Heart left ventricle (tissue), 16 donors: ENCODE measurements around the gene FOXP1. TPM values are rescaled to one million over a fixed set of nuclear protein-coding genes. Genes with fewer than 3 reads are reported as not detected.

Experiments used
- ATAC-seq, 4 donors: fragments of 200-7000 bp; cut with Tn5 transposase; one replicate each; pipeline ENCODE4 v1.9.1; 2020 to 2022; ENCODE audit warnings: moderate library complexity in 4 of 4, mild to moderate bottlenecking in 3 of 4, moderate number of reproducible peaks in 1 of 4
- DNase-seq, 5 donors: peaks; one replicate each; pipeline ENCODE4 v3.0.0-alpha.2; 2020
- H3K27ac ChIP-seq, 12 donors: fragments of 200-600 bp; sonication (generic) in 4 of 12; one replicate each; pipeline versions ENCODE4 v1.5.0 to v1.8.0; 2016 to 2022; ENCODE audit warnings: mild to moderate bottlenecking in 2 of 12
- H3K27me3 ChIP-seq, 9 donors: fragments of 200-600 bp; sonication (generic) in 2 of 9; one replicate each; pipeline versions ENCODE4 v1.5.1 to v1.8.0; 2016 to 2022; ENCODE audit warnings: mild to moderate bottlenecking in 3 of 9
- H3K36me3 ChIP-seq, 9 donors: fragments of 200-600 bp; sonication (generic) in 2 of 9; one replicate each; pipeline versions ENCODE4 v1.5.0 to v1.8.0; 2018 to 2022; ENCODE audit warnings: mild to moderate bottlenecking in 2 of 9
- H3K4me1 ChIP-seq, 12 donors: fragments of 200-600 bp; sonication (generic) in 4 of 12; one replicate each; pipeline versions ENCODE4 v1.5.0 to v1.8.0; 2016 to 2022; ENCODE audit warnings: mild to moderate bottlenecking in 3 of 12
- H3K4me3 ChIP-seq, 12 donors: fragments of 200-600 bp; sonication (generic) in 4 of 12; one replicate each; pipeline versions ENCODE4 v1.5.0 to v1.8.0; 2017 to 2022; ENCODE audit warnings: mild to moderate bottlenecking in 9 of 12, moderate library complexity in 4 of 12
- H3K9me3 ChIP-seq, 12 donors: fragments of 200-600 bp; sonication (generic) in 4 of 12; one replicate each; pipeline versions ENCODE4 v1.5.0 to v1.8.0; 2016 to 2022; ENCODE audit warnings: mild to moderate bottlenecking in 1 of 12
- CTCF ChIP-seq, 12 donors: fragments of 200-600 bp; sonication (generic) in 4 of 12; IDR thresholded peaks; one replicate each; pipeline versions ENCODE4 v1.5.0 to v1.8.0; 2018 to 2022; ENCODE audit warnings: antibody characterized with exemption in 12 of 12, mild to moderate bottlenecking in 5 of 12
- POLR2A ChIP-seq, 2 donors: fragments of 450-650 bp; IDR thresholded peaks; one replicate each; pipeline ENCODE4 v1.6.1; 2017; ENCODE audit warnings: antibody characterized with exemption in 2 of 2, mild to moderate bottlenecking in 2 of 2, moderate library complexity in 2 of 2
- WGBS, 4 donors: extraction: QIAGEN DNeasy Blood & Tissue Kit in 2 of 4; methylation state at CpG; one replicate each; pipeline versions ENCODE4 v1.1.5 to v1.1.7; 2013 to 2018; 5-methylcytosine and 5-hydroxymethylcytosine counted together
- intact Hi-C, 10 donors: fragments of 100-400 bp; cut with DNase I; formaldehyde crosslinking; loops; one replicate each; pipeline versions ENCODE4 v1.11.1 to v1.14.2; 2022
- polyA plus RNA-seq, 2 donors: library from polyadenylated mRNA; stranded (reverse); fragments of 200-250 nt; gene quantifications; one replicate each; pipeline ENCODE4 v1.2.3, GENCODE V29; 2013
- total RNA-seq, 9 donors: library from RNA; depleted of rRNA in 2 of 9; stranded (reverse); fragments of >200 nt in 2 of 9; fragmentation: NEBNext Ultra II Directional in 3 of 9; extraction: Animal tissue kit (Norgen Biotek cat#: 25700) in 3 of 9; gene quantifications; one replicate each; pipeline versions ENCODE4 v1.1.0 to v1.2.4, GENCODE V29; 2016 to 2023
- donor health status: ischemic (EF 13 %, LVEDD 7.1; RV severe dilation, severe dysfunction).
- donor health status: healthy with polysubstance abuse.
- donor health status: DM: no; HTN: yes; CAD: no.
- donor health status: DM: no; HTN: no; CAD: no.
- donor health status: ischemic (EF 25% LVEDD 6.9; RV normal size, moderate dysfunction).
- donor health status: ischemic (EF 25% LVEDD 5.7; RV mildly dilated, moderate dysfunction).
- donor health status: healthy.
- donor health status: DM: yes; HTN: yes; CAD: no.
- donor health status: ischemic (EF 35%, LVEDD 5.7; RV mildly dilated, moderate dysfunction).
- donor health status: nonischemic (EF 11% LVEDD 7.7; RV severe dilation, severe dysfunction).
- donor health status: DM: yes; HTN: yes; CAD: no.
- donor health status: PGD.
- donor health status: ischemic (EF 29% LVEDD 5.4; RV normal size, mild dysfunction).
- donor health status: nonischemic (EF 23%, LVEDD 6.1; RV moderate dilation, normal function).

Gene FOXP1
- total and polyA plus RNA-seq, 11 donors, result 14.9 to 67.8 (median 41.1) TPM

DNA sequence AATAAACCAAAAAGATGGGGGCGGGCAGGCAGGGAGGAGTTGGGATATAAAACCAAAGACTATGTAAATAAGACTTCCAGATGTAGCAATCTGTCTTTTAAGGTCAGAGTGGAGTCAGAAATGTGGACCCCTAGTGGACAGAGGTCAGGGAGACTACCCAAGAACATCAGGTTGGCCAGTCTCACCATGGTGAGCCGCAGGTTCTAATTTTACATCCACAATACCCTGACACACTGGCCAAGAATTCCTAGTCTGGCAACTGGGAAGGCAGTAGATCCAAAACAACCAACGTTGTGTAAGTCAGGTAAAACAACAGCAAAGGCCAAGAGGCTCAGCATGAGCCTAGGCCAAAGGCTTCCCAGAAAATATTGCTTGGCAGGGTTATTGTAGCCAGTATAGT lies 203.4 kb downstream of the FOXP1 start:
- ATAC-seq, result peak; percentile 67 to 80 (median 72)
- H3K4me1 ChIP-seq, result peaks cover 0 to 22% (median 12%) of the 10 kb centered on the region in 12 donors
- intact Hi-C loops, result no loop called here
- DNase-seq, result peak in 1 of 5 donors; percentile 31
- H3K36me3 ChIP-seq, result no peaks in the 10 kb centered on the region
- no peak overlapping the region for H3K27ac ChIP-seq
- TF ChIP-seq POLR2A (IDR thresholded peaks at IDR 0.05), result no peak
- peak in 1 of 12 donors; percentile 18 for TF ChIP-seq CTCF (IDR thresholded peaks at IDR 0.05)
- WGBS, 4 donors, result 61 to 73% (median 69%) methylated on average over 3 of the region's 3 CpGs
- no peak overlapping the region for H3K4me3 ChIP-seq
- H3K27me3 ChIP-seq, result no peaks in the 10 kb centered on the region
- no peaks in the 10 kb centered on the region for H3K9me3 ChIP-seq

GRCh38 chr3:71378509-71378908 lies 205.0 kb downstream of the FOXP1 start:
- Histone ChIP-seq H3K36me3 (no peaks in the 10 kb centered on the region), H3K4me3 (no peak overlapping the region), H3K27ac (no peak overlapping the region), H3K27me3 (no peaks in the 10 kb centered on the region), H3K4me1 (peaks cover 0 to 12% (median 4%) of the 10 kb centered on the region in 12 donors), H3K9me3 (no peaks in the 10 kb centered on the region)
- no peak for ATAC-seq
- 95 to 100% (median 98%) methylated on average over 1 of the region's 1 CpG for WGBS, 4 donors
- intact Hi-C loops, result no loop called here
- no peak for DNase-seq
- TF ChIP-seq CTCF (IDR thresholded peaks at IDR 0.05) (no peak), POLR2A (IDR thresholded peaks at IDR 0.05) (no peak)

- H3K27me3 ChIP-seq, result no peaks in the 10 kb centered on the region
- WGBS, 4 donors, result 74 to 97% (median 91%) methylated on average over 4 of the region's 4 CpGs
- no peak for TF ChIP-seq CTCF (IDR thresholded peaks at IDR 0.05)
- TF ChIP-seq POLR2A (IDR thresholded peaks at IDR 0.05), result no peak
- H3K4me1 ChIP-seq, result peaks cover 0 to 12% (median 4%) of the 10 kb centered on the region in 12 donors
- H3K36me3 ChIP-seq, result no peaks in the 10 kb centered on the region
- intact Hi-C loops, result no loop called here
- H3K27ac ChIP-seq, result no peak overlapping the region
- DNase-seq (no peak), ATAC-seq (no peak)
- no peaks in the 10 kb centered on the region for H3K9me3 ChIP-seq
- no peak overlapping the region for H3K4me3 ChIP-seq
Measured at GRCh38 chr3:71376911-71377310, 206.6 kb downstream of the FOXP1 start.

DNA sequence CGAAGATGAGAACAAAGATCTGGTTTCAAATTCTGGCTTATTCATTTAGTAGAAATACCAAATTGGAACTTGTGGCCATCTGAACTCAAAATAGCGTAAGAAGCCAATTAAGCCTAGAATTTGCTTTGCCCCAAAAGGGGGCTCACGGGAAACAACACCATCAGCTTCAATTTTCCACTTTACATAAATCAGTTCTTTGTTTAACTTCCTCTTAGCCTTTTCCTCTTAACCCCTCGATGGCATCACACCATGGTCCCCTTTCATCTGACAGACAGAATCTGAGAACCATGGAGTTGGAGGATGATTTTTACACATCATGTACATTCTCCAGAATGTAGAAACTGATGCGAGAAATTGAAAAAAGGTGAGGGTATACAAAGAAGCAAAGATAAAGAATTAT lies 207.0 kb downstream of the FOXP1 start:
- H3K27me3 ChIP-seq, result no peaks in the 10 kb centered on the region
- ATAC-seq (no peak), DNase-seq (no peak)
- 89 to 92% (median 90%) methylated on average over 5 of the region's 5 CpGs for WGBS, 4 donors
- TF ChIP-seq POLR2A (IDR thresholded peaks at IDR 0.05) (no peak), CTCF (IDR thresholded peaks at IDR 0.05) (no peak)
- H3K4me3 ChIP-seq, result no peak overlapping the region
- H3K27ac ChIP-seq, result no peak overlapping the region
- no peaks in the 10 kb centered on the region for H3K9me3 ChIP-seq
- H3K36me3 ChIP-seq, result no peaks in the 10 kb centered on the region
- H3K4me1 ChIP-seq, result peaks cover 0 to 12% (median 4%) of the 10 kb centered on the region in 12 donors
- intact Hi-C loops, result no loop called here
